K562 (cell line): ENCODE measurements around the gene ST3GAL3. TPM values are rescaled to one million over a fixed set of nuclear protein-coding genes. Genes with fewer than 3 reads are reported as not detected.

Experiments used
- ATAC-seq: fragments of 200-7000 bp; cut with Tn5 transposase; 3 replicates; pipeline ENCODE4 v1.9.1; 2020; ENCODE audit warnings: moderate library complexity
- BruUV-seq: library from RNA; stranded (reverse); fragments of 400-500 nt; replicated peaks from 2 replicates; lab custom pipeline; 2021; lab: Mats Ljungman, UMichigan
- CTCF ChIA-PET: fragments of 300-600 bp; formaldehyde crosslinking; extraction: SDS; loops from one replicate; lab custom pipeline; 2021; ENCODE audit warnings: low intra/inter-chr PET ratio; lab: Yijun Ruan, JAX
- POLR2A ChIA-PET: fragments of 300-600, 350-650 bp; sonication (Branson Sonifier 250); formaldehyde crosslinking; extraction: SDS; loops from one replicate; lab custom pipeline; 2021; ENCODE audit warnings: antibody characterized with exemption, inconsistent platforms; lab: Yijun Ruan, JAX
- DNase-seq, 4 experiments: peaks; one replicate each; pipeline versions ENCODE4 v3.0.0 to v3.0.0-alpha.2; 2011 to 2018; ENCODE audit warnings: low spot score in 3 of 4, mixed read lengths in 3 of 4; ENCODE audit errors: extremely low read depth in 1 of 4
- FAIRE-seq: peaks from 2 replicates; lab custom pipeline; 2011; peaks lifted over from hg19 to GRCh38; lab: Jason Lieb, UNC
- H2AFZ ChIP-seq: 2 replicates; pipeline ENCODE4 v1.6.0; 2011; ENCODE audit warnings: low read depth, low read length, control low read depth, inconsistent platforms
- H3K27ac ChIP-seq: fragments of 200-600 bp; 3 replicates; pipeline ENCODE4 v1.8.0; 2011; ENCODE audit warnings: low read depth, mild to moderate bottlenecking, control low read depth, inconsistent platforms, low read length, moderate library complexity, mixed read lengths; ENCODE audit errors: extremely low read depth
- H3K27me3 ChIP-seq, 2 experiments: fragments of 300-600 bp in 1 of 2; 2 replicates in 1 of 2; 3 replicates in 1 of 2; pipeline versions ENCODE4 v1.6.0 to v1.8.0; 2011; ENCODE audit warnings: inconsistent platforms in 2 of 2, low read length in 2 of 2, mild to moderate bottlenecking in 1 of 2, mixed read lengths in 1 of 2, moderate library complexity in 1 of 2; ENCODE audit not compliant: control insufficient read depth in 2 of 2, insufficient read depth in 2 of 2
- H3K36me3 ChIP-seq: fragments of 300-600 bp; 3 replicates; pipeline ENCODE4 v1.8.0; 2011; ENCODE audit warnings: mild to moderate bottlenecking, low read length, inconsistent platforms; ENCODE audit not compliant: control insufficient read depth, insufficient read depth
- H3K4me1 ChIP-seq, 2 experiments: fragments of 200-600 bp in 1 of 2; replicated peaks in 1 of 2; 2 replicates in 1 of 2; 3 replicates in 1 of 2; pipeline versions ENCODE4 v1.5.1 to v1.8.0; 2011; ENCODE audit warnings: inconsistent platforms in 2 of 2, low read length in 2 of 2, mild to moderate bottlenecking in 1 of 2, mixed read lengths in 1 of 2, moderate library complexity in 1 of 2; ENCODE audit not compliant: control insufficient read depth in 2 of 2, insufficient read depth in 2 of 2
- H3K4me2 ChIP-seq: 2 replicates; pipeline ENCODE4 v1.6.1; 2011; ENCODE audit warnings: low read length, control low read depth, inconsistent platforms, mixed read lengths; ENCODE audit not compliant: insufficient read depth
- H3K4me3 ChIP-seq: fragments of 200-600 bp; sonication (generic), shearing (Covaris generic); 2 replicates; pipeline ENCODE4 v1.5.1; 2016; ENCODE audit warnings: control low read depth, inconsistent platforms
- H3K79me2 ChIP-seq: fragments of 200-600 bp; 3 replicates; pipeline ENCODE4 v1.8.0; 2011; ENCODE audit warnings: low read length, inconsistent platforms; ENCODE audit not compliant: control insufficient read depth, insufficient read depth
- H3K9ac ChIP-seq, 2 experiments: 2 replicates each; pipeline versions ENCODE4 v1.6.0 to v1.6.1; 2011; ENCODE audit warnings: low read depth in 2 of 2, low read length in 2 of 2, control low read depth in 1 of 2, inconsistent platforms in 1 of 2, mild to moderate bottlenecking in 1 of 2, mixed read lengths in 1 of 2; ENCODE audit not compliant: insufficient read depth in 1 of 2
- H3K9me1 ChIP-seq: one replicate; pipeline ENCODE4 v1.6.0; 2011; ENCODE audit warnings: inconsistent platforms, mild to moderate bottlenecking, low read length, moderate library complexity; ENCODE audit not compliant: control insufficient read depth, insufficient read depth
- H3K9me3 ChIP-seq: replicated peaks from 2 replicates; pipeline ENCODE4 v1.5.1; 2011; ENCODE audit warnings: low read depth, low read length, inconsistent platforms; ENCODE audit not compliant: control insufficient read depth, insufficient read depth
- H4K20me1 ChIP-seq: replicated peaks from 2 replicates; pipeline ENCODE4 v1.6.1; 2011; ENCODE audit warnings: low read length, inconsistent platforms, mixed read lengths; ENCODE audit not compliant: control insufficient read depth, insufficient read depth
- FIP1L1 ChIP-seq: fragments of 200-400 bp; formaldehyde crosslinking; IDR thresholded peaks from 2 replicates; pipeline ENCODE4 v1.6.1; 2018; ENCODE audit warnings: mild to moderate bottlenecking, low read depth, low read length; ENCODE audit not compliant: poor library complexity, severe bottlenecking
- PCBP1 ChIP-seq: fragments of 200-400 bp; formaldehyde crosslinking; IDR thresholded peaks from 2 replicates; pipeline ENCODE4 v1.6.1; 2018; ENCODE audit warnings: mild to moderate bottlenecking, low read depth, low read length; ENCODE audit not compliant: poor library complexity, severe bottlenecking
- POLR2G ChIP-seq: fragments of 200-400 bp; formaldehyde crosslinking; IDR thresholded peaks from 2 replicates; pipeline ENCODE4 v1.6.1; 2017; ENCODE audit warnings: low read depth, mild to moderate bottlenecking, antibody characterized with exemption, low read length, moderate library complexity
- RBM22 ChIP-seq: fragments of 200-400 bp; formaldehyde crosslinking; IDR thresholded peaks from 2 replicates; pipeline ENCODE4 v1.6.1; 2018; ENCODE audit warnings: low read length, low read depth; ENCODE audit not compliant: poor library complexity, severe bottlenecking
- ZNF165 ChIP-seq: fragments of 250-450 bp; sonication (Bioruptor Pico); IDR thresholded peaks from 2 replicates; pipeline ENCODE4 v1.4.0; 2020; ENCODE audit warnings: borderline replicate concordance
- WGBS: fragments of 100-300 bp; shearing (Covaris generic); methylation state at CpG from one replicate; pipeline ENCODE4 v1.1.6; 2016; ENCODE audit warnings: low coverage, mixed read lengths; ENCODE audit not compliant: insufficient coverage; ENCODE audit errors: missing lambda C conversion rate; 5-methylcytosine and 5-hydroxymethylcytosine counted together
- in situ Hi-C: fragments of 300-500 bp; cut with MboI; formaldehyde crosslinking; loops from 4 replicates; pipeline ENCODE4 v1.15.0; 2018; ENCODE audit warnings: inconsistent platforms, mixed read lengths
- intact Hi-C: fragments of 100-400 bp; cut with micrococcal nuclease; formaldehyde crosslinking; loops from 2 replicates; pipeline ENCODE4 v1.14.2; 2022
- polyA plus RNA-seq, 8 experiments: library from polyadenylated mRNA; depleted of rRNA in 4 of 8; stranded (reverse) in 5 of 8; unstranded in 3 of 8; fragments of >200 nt; fragmentation: Nextera tagmentation in 2 of 8; fragmentation: Illumina TruSeq in 1 of 8; extraction: Ambion mirVana in 2 of 8; extraction: Trizol in 1 of 8; gene quantifications; 2 replicates each; pipeline versions ENCODE4 v1.2.1 to v1.2.3, GENCODE V29; 2011 to 2014; ENCODE audit warnings: inconsistent platforms in 1 of 8, missing spikeins in 1 of 8
- total RNA-seq, 7 experiments: library from RNA; depleted of rRNA in 6 of 7; stranded (reverse); fragments of >200 nt in 6 of 7; fragmentation: Illumina TruSeq in 2 of 7; extraction: Trizol in 2 of 7; gene quantifications; 2 replicates each; pipeline versions ENCODE4 v1.2.1 to v1.2.3, GENCODE V29; 2011 to 2021; ENCODE audit warnings: low replicate concordance in 1 of 7
- TF ChIP-seq, protein P1 (sequence below): fragments of 250-450 bp; sonication (Bioruptor Pico); IDR thresholded peaks from 2 replicates; pipeline ENCODE4 v1.4.0; 2020; ENCODE audit warnings: borderline replicate concordance

The ST3GAL3 gene
- total and polyA plus RNA-seq, 9 of the 15 experiments (the other 6 are each of a cell fraction or from before 2014, with no cell fraction given): 1.2 to 18.9 (median 11.0) TPM

DNA sequence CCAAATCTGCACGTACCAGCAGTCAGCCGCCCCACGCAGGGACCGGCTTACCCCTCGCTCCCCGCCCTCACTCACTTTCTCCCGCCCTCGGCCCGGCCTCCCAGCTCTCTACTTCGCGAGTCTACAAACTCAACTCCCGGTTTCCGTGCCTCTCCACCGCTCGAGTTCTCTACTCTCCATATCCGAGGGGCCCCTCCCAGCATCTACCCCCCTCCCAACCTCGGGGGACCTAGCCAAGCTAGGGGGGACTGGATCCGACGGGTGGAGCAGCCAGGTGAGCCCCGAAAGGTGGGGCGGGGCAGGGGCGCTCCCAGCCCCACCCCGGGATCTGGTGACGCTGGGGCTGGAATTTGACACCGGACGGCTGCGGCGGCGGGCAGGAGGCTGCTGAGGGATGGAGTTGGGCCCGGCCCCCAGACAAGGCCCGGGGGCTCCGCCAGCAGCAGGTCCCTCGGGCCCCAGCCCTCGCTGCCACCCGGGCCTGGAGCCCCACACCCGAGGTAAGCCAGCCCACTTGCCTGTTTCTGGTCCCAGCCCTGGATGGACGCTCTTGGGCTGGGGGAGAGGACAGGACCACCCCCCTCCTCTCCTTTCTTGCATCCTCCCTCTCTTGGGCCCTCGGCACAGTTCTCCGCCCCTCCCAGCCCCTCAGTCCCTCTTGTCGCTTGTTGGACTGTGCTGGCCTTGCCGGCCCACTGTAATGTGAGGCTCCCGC is 226.2 kb downstream of the ST3GAL3 start, which contains the start of gene ARTN:
Gene ARTN (plus strand): TSS at position 416 of the 715 bp plus-strand sequence. CDS start 1,856 bp downstream, outside the sequence.
- peaks cover 4% of the 10 kb centered on the region; the same call in 2 of the 3 replicates for H3K36me3 ChIP-seq
- no peaks in the 10 kb centered on the region for H3K79me2 ChIP-seq
- in situ Hi-C loops (loop anchor here (5.0 to 10.0 kb wide), 2 partner anchors 161 to 699 kb away; no protein-coding TSS in a partner anchor), intact Hi-C loops (loop anchor here (1.0 to 5.0 kb wide), 5 partner anchors 86 to 706 kb away; no protein-coding TSS in a partner anchor)
- 0 out of 4 replicates have a peak within 1 kb of the TSS, but pooled peaks of 1 of the 2 experiments have one; percentile 29 for H3K9ac ChIP-seq
- peaks cover 12 to 32% of the 10 kb centered on the region in 2 experiments; a peak in 4 of 5 replicates for H3K4me1 ChIP-seq
- ATAC-seq: no peak
- CTCF ChIA-PET: interaction anchor here (1.8 to 4.7 kb wide), 4 partner anchors 13 to 706 kb away, joined by 7 to 79 read pairs (median 32); partner anchors contain the start of genes IPO13 and PTPRF
- H2AFZ ChIP-seq: peak within 1 kb of the TSS; percentile 65
- H3K4me2 ChIP-seq: peak within 1 kb of the TSS; percentile 37; the same call in 1 of the 2 replicates
- DNase-seq: no peak
- no peak for FAIRE-seq
- H3K9me3 ChIP-seq: no peaks in the 10 kb centered on the region
- BruUV-seq: no TSS peak
- H3K27ac ChIP-seq: no peak within 1 kb of the TSS
- POLR2A ChIA-PET: interaction anchor here (1.0 to 2.1 kb wide), 3 partner anchors 10 to 168 kb away, joined by 3 to 10 read pairs (median 4); no protein-coding TSS in a partner anchor
- H3K4me3 ChIP-seq: no peak within 1 kb of the TSS
- H3K27me3 ChIP-seq: no peaks in the 10 kb centered on the region
- WGBS: 51% methylated on average over 32 of the region's 42 CpGs
- peaks cover 5% of the 10 kb centered on the region for H3K9me1 ChIP-seq
- 0 out of 2 replicates have a peak, but pooled peaks cover 3% of the 10 kb centered on the region for H4K20me1 ChIP-seq
- TF ChIP-seq RBM22 (peak; percentile 51), FIP1L1 (peak; percentile 17), POLR2G (peak; percentile 60), PCBP1 (peak; percentile 62), ZNF165 (CRISPR knock-in tag) (no peak)
- TF ChIP-seq, protein P1, sequence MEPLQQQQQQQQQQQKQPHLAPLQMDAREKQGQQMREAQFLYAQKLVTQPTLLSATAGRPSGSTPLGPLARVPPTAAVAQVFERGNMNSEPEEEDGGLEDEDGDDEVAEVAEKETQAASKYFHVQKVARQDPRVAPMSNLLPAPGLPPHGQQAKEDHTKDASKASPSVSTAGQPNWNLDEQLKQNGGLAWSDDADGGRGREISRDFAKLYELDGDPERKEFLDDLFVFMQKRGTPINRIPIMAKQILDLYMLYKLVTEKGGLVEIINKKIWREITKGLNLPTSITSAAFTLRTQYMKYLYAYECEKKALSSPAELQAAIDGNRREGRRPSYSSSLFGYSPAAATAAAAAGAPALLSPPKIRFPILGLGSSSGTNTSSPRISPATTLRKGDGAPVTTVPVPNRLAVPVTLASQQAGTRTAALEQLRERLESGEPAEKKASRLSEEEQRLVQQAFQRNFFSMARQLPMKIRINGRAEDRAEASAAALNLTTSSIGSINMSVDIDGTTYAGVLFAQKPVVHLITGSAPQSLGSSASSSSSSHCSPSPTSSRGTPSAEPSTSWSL (CRISPR knock-in tag): no peak
